ENCODE measurements around the gene STK16. TPM values are rescaled to one million over a fixed set of nuclear protein-coding genes. Genes with fewer than 3 reads are reported as not detected.
A peak's percentile ranks its signal among the peaks of the same experiment; 100 is the strongest.

The STK16 gene
- polyA plus RNA-seq, 4 donors: 37.9 to 44.0 (median 41.0) TPM

DNA sequence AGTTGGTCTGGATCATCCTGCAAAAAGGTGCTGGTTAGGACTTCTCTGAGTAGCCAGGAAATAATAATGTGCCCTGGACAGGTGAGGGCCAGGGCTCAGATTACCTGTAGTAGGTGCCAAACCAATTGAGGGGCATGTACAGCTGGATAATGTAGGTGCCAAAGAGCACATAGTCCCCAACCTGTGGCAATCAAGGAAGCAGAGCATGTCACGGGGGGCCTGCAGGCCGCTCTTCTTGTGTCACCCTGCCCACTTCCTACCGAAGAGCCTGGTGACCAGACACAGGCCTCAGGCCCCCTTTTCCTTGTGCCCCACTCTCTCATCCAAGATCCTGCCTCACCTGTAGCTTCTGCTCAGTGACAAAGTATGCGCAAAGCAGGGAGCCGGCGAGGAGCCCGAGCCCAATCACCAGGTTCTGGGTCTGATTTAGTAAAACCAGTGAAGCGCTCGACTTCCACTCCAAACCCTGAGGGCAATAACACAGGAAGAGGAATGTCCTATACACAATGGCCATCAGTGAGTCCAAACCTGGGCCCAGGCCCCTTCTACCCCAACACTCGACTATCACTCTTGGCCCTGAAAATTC is 31.7 kb upstream of the STK16 start:
- no peak for DNase-seq (ENCODE audit: low read depth in 4 of 4, low spot score in 2 of 4)

DNA sequence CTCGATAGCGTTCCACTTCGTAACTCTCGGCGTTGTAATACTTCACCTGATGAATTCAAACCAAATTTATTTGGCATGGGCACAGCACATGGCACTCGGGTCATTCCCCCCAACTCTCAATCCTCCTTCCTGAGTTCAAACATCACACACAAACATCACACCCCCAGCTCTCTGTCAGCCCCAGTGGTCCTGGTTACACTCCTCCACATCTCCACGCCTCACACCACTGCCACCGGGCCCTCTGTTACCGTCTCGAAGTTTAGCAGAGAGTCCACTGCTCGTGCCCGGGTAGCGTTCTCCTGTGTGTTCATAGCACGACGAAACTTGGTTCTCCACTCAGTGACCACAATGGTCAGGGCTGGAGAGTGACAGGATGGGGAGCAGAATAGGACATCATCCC is 31.1 kb upstream of the STK16 start:
- no peak for DNase-seq (ENCODE audit: low read depth in 4 of 4, low spot score in 2 of 4)

- DNase-seq (ENCODE audit: low read depth in 4 of 4, low spot score in 2 of 4): no peak
These were observed 30.5 kb upstream of the STK16 start for GRCh38 chr2:219214786-219215185.

- DNase-seq (ENCODE audit: low read depth in 4 of 4, low spot score in 2 of 4): no peak
These were observed 29.3 kb upstream of the STK16 start for GRCh38 chr2:219215871-219216534.

- no peak for DNase-seq (ENCODE audit: low read depth in 4 of 4, low spot score in 2 of 4)
These were observed 28.8 kb upstream of the STK16 start for GRCh38 chr2:219216535-219216915.

GRCh38 chr2:219218217-219218731 is 27.0 kb upstream of the STK16 start:
- peak in 1 of 4 donors; percentile 59 for DNase-seq (ENCODE audit: low read depth in 4 of 4, low spot score in 2 of 4)

- DNase-seq (ENCODE audit: low read depth in 4 of 4, low spot score in 2 of 4): peak in 3 of 4 donors; percentile 75 to 93 (median 85)
These were observed 26.3 kb upstream of the STK16 start, which contains the start of gene ABCB6 for GRCh38 chr2:219218732-219219701. Gene ABCB6 (minus strand): TSS chr2:219218958. CDS start chr2:219218673, 285 bp downstream.

GRCh38 chr2:219219784-219220532 is 25.3 kb upstream of the STK16 start:
- no peak for DNase-seq (ENCODE audit: low read depth in 4 of 4, low spot score in 2 of 4)

GRCh38 chr2:219220652-219221402 is 24.5 kb upstream of the STK16 start:
- DNase-seq (ENCODE audit: low read depth in 4 of 4, low spot score in 2 of 4): no peak

DNA sequence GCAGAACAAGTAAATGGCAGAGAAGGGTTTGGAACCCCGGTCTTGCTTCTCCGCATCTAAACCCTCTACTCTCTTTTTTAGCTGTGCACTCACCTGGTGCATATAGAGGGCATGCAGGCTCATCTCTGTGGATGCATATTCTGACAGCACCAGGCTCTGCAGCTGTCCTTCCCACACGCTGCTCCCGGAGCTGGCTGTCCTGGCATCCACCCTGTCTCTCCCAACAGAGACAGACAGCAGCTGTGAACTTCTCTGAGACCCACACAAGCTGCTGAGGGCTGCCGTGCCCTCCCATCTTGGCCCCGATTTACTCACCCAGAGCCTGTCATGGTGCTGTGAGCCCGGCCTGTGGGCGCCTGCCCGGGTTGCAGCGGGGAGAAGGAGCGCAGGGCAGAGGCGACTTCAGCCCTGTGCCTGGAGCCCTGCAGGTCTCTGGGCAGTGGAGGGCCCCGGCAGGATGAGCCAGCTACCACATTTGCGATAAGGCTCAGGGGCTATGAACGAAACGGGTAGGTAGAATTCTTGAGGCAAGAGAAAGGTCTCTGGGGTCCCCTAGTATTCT is 23.2 kb upstream of the STK16 start:
- no peak for DNase-seq (ENCODE audit: low read depth in 4 of 4, low spot score in 2 of 4)

GRCh38 chr2:219223831-219224610 is 21.3 kb upstream of the STK16 start:
- DNase-seq (ENCODE audit: low read depth in 4 of 4, low spot score in 2 of 4): no peak

DNA sequence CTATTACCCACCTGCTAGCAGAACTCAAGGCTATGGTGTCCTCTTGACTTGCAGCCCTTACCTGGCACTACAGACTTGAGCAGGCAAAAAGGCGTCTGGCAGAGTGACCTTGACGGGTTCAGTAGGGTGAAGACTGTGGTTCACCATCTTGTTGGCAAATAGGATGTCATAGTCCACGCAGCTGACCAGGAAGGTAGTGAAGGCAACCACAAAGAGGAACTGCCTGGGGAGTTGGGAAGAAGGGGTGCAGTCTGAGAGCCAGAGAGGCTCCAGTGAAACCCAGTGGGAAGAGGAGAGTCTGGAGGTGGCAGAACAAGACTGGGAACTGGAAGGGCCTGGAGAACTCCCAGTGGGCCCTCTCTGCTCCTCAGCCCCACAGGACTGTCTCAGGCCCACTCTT is 19.9 kb upstream of the STK16 start:
- no peak for DNase-seq (ENCODE audit: low read depth in 4 of 4, low spot score in 2 of 4)

DNA sequence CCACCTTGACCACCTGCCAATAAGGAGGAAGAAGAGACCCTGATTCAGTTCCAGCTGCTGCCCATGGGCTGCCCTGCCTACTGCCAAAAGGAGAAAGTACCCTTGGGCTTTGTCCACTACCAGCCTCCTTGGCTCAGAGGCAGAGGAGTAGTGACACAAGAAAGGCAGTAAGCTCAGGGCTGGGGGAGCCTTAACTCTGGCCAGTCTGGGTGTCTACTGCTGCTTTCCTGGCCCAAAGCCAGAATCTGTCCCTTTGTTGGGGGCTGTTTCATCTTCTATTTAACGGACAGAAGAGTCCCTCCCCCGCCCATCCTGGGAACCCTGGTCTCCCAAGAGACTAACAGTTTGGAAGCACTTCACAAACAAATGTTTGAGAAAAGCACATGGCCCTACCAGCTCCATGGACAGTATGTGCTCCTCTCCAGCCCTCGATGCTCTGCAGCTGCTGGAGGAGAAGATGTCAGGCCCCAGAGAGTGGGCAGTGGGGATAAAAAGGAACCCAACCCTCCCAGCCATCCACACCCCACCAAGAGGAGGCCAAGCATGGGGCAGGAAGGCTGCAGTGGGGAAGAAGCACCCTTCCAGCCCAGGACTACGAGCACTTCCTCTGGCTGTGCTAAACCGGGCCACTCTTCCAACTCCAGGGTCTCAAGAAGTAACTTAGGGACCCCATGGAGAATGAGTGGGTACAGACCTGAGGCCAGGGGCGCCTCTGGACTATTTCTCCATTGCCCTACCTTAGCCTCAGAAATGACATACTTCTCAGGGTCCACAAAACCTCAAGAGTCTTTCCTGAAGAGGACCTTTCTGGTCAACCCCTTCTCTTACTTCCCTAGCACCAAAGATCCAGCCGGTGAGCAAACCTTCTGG is 17.0 kb upstream of the STK16 start:
- no peak for DNase-seq (ENCODE audit: low read depth in 4 of 4, low spot score in 2 of 4)

GRCh38 chr2:219228911-219229304 is 16.4 kb upstream of the STK16 start:
- DNase-seq (ENCODE audit: low read depth in 4 of 4, low spot score in 2 of 4): no peak

- peak in 3 of 4 donors; percentile 93 to 98 (median 95) for DNase-seq (ENCODE audit: low read depth in 4 of 4, low spot score in 2 of 4)
These were observed 15.8 kb upstream of the STK16 start, which contains the start of the genes ANKZF1 and ATG9A for GRCh38 chr2:219229305-219230058. Gene ANKZF1 (plus strand): TSS chr2:219229806. CDS start chr2:219230258, 452 bp downstream. Gene ATG9A (minus strand): TSS chr2:219229636. CDS start chr2:219228024, 1,612 bp downstream.

DNA sequence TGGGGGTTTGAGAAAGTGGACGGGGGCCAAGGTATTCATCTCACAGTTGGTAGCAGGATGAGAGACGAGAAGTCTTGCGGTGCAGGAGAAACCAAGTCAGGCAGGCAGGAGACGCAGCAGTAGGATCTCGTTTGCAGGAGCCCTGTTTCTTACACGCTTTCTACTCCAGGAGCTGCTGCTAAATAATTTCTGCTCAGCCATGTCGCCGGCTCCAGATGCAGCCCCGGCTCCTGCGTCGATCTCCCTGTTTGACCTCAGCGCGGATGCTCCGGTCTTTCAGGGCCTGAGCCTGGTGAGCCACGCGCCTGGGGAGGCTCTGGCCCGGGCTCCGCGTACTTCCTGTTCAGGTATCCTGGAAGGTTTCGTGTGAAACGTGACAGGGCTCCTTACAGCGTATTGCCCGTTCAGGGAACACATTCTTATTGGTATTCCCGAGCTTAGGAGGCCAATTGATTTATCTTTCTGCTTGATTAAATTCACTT is 15.2 kb upstream of the STK16 start:
- DNase-seq (ENCODE audit: low read depth in 4 of 4, low spot score in 2 of 4): no peak
